GM23338 (cell line): ENCODE measurements around the gene CCIN.

Experiments
- CREB1 ChIP-seq: fragments of 250-450 bp; sonication (Bioruptor Pico); IDR thresholded peaks from 2 replicates; pipeline ENCODE4 v1.5.0; 2020; ENCODE audit warnings: low read depth, mild to moderate bottlenecking, moderate library complexity
- ETS1 ChIP-seq: IDR thresholded peaks from 2 replicates; pipeline ENCODE4 v1.6.1; 2016; ENCODE audit warnings: antibody characterized with exemption
- EZH2 ChIP-seq: fragments of 200-600 bp; sonication (generic); IDR thresholded peaks from one replicate; pipeline ENCODE4 v1.8.0; 2017; ENCODE audit warnings: antibody characterized with exemption, mild to moderate bottlenecking, low read depth; ENCODE audit not compliant: unreplicated experiment
- EZH2phosphoT487 ChIP-seq: fragments of 200-600 bp; sonication (generic); IDR thresholded peaks from one replicate; pipeline ENCODE4 v1.8.1; 2018; ENCODE audit warnings: antibody characterized with exemption; ENCODE audit not compliant: unreplicated experiment
- JUNB ChIP-seq: IDR thresholded peaks from one replicate; pipeline ENCODE4 v1.6.1; 2016; ENCODE audit warnings: antibody characterized with exemption; ENCODE audit not compliant: unreplicated experiment
- NANOG ChIP-seq: IDR thresholded peaks from 2 replicates; pipeline ENCODE4 v1.6.1; 2016; ENCODE audit warnings: antibody characterized with exemption, borderline replicate concordance
- POLR2AphosphoS5 ChIP-seq: IDR thresholded peaks from 2 replicates; pipeline ENCODE4 v1.6.1; 2016; ENCODE audit warnings: antibody characterized with exemption, low read depth
- STAT1 ChIP-seq: IDR thresholded peaks from one replicate; pipeline ENCODE4 v1.6.1; 2016; ENCODE audit warnings: antibody characterized with exemption; ENCODE audit not compliant: unreplicated experiment
- ZNF114 ChIP-seq: fragments of 250-450 bp; sonication (Bioruptor Pico); IDR thresholded peaks from 2 replicates; pipeline ENCODE4 v1.5.0; 2020; ENCODE audit warnings: mild to moderate bottlenecking, moderate library complexity
- ZNF331 ChIP-seq: fragments of 250-450 bp; sonication (Bioruptor Pico); IDR thresholded peaks from 2 replicates; pipeline ENCODE4 v1.5.0; 2020; ENCODE audit warnings: low read depth, mild to moderate bottlenecking, moderate library complexity
- TF ChIP-seq, protein P1 (sequence below), 2 experiments: fragments of 200-600 bp in 1 of 2; sonication (generic) in 1 of 2; conservative IDR thresholded peaks; 2 replicates each; pipeline versions ENCODE4 v1.5.1 to v1.6.1; 2016 to 2017; ENCODE audit warnings: antibody characterized with exemption in 2 of 2, low read depth in 2 of 2, mild to moderate bottlenecking in 2 of 2, moderate library complexity in 1 of 2
- TF ChIP-seq, protein P2 (sequence below): IDR thresholded peaks from one replicate; pipeline ENCODE4 v1.6.1; 2018; ENCODE audit warnings: antibody characterized with exemption; ENCODE audit not compliant: unreplicated experiment
- TF ChIP-seq, protein P3 (sequence below): fragments of 250-450 bp; sonication (Bioruptor Pico); IDR thresholded peaks from 2 replicates; pipeline ENCODE4 v1.5.0; 2020; ENCODE audit warnings: mild to moderate bottlenecking, moderate library complexity

GRCh38 chr9:36214571-36214970, 45.4 kb downstream of the CCIN start:
- TF ChIP-seq, protein P1, sequence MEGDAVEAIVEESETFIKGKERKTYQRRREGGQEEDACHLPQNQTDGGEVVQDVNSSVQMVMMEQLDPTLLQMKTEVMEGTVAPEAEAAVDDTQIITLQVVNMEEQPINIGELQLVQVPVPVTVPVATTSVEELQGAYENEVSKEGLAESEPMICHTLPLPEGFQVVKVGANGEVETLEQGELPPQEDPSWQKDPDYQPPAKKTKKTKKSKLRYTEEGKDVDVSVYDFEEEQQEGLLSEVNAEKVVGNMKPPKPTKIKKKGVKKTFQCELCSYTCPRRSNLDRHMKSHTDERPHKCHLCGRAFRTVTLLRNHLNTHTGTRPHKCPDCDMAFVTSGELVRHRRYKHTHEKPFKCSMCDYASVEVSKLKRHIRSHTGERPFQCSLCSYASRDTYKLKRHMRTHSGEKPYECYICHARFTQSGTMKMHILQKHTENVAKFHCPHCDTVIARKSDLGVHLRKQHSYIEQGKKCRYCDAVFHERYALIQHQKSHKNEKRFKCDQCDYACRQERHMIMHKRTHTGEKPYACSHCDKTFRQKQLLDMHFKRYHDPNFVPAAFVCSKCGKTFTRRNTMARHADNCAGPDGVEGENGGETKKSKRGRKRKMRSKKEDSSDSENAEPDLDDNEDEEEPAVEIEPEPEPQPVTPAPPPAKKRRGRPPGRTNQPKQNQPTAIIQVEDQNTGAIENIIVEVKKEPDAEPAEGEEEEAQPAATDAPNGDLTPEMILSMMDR (conservative IDR thresholded peaks at IDR 0.05; ENCODE audit: low read depth in 2 of 2) = no peak
- TF ChIP-seq, protein P2, sequence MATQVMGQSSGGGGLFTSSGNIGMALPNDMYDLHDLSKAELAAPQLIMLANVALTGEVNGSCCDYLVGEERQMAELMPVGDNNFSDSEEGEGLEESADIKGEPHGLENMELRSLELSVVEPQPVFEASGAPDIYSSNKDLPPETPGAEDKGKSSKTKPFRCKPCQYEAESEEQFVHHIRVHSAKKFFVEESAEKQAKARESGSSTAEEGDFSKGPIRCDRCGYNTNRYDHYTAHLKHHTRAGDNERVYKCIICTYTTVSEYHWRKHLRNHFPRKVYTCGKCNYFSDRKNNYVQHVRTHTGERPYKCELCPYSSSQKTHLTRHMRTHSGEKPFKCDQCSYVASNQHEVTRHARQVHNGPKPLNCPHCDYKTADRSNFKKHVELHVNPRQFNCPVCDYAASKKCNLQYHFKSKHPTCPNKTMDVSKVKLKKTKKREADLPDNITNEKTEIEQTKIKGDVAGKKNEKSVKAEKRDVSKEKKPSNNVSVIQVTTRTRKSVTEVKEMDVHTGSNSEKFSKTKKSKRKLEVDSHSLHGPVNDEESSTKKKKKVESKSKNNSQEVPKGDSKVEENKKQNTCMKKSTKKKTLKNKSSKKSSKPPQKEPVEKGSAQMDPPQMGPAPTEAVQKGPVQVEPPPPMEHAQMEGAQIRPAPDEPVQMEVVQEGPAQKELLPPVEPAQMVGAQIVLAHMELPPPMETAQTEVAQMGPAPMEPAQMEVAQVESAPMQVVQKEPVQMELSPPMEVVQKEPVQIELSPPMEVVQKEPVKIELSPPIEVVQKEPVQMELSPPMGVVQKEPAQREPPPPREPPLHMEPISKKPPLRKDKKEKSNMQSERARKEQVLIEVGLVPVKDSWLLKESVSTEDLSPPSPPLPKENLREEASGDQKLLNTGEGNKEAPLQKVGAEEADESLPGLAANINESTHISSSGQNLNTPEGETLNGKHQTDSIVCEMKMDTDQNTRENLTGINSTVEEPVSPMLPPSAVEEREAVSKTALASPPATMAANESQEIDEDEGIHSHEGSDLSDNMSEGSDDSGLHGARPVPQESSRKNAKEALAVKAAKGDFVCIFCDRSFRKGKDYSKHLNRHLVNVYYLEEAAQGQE = no peak
- TF ChIP-seq EZH2 (no peak), EZH2phosphoT487 (no peak), ETS1 (no peak), JUNB (no peak), POLR2AphosphoS5 (no peak), CREB1 (CRISPR knock-in tag) (no peak), ZNF331 (CRISPR knock-in tag) (no peak), NANOG (no peak), ZNF114 (CRISPR knock-in tag) (no peak), STAT1 (no peak)
- TF ChIP-seq, protein P3, sequence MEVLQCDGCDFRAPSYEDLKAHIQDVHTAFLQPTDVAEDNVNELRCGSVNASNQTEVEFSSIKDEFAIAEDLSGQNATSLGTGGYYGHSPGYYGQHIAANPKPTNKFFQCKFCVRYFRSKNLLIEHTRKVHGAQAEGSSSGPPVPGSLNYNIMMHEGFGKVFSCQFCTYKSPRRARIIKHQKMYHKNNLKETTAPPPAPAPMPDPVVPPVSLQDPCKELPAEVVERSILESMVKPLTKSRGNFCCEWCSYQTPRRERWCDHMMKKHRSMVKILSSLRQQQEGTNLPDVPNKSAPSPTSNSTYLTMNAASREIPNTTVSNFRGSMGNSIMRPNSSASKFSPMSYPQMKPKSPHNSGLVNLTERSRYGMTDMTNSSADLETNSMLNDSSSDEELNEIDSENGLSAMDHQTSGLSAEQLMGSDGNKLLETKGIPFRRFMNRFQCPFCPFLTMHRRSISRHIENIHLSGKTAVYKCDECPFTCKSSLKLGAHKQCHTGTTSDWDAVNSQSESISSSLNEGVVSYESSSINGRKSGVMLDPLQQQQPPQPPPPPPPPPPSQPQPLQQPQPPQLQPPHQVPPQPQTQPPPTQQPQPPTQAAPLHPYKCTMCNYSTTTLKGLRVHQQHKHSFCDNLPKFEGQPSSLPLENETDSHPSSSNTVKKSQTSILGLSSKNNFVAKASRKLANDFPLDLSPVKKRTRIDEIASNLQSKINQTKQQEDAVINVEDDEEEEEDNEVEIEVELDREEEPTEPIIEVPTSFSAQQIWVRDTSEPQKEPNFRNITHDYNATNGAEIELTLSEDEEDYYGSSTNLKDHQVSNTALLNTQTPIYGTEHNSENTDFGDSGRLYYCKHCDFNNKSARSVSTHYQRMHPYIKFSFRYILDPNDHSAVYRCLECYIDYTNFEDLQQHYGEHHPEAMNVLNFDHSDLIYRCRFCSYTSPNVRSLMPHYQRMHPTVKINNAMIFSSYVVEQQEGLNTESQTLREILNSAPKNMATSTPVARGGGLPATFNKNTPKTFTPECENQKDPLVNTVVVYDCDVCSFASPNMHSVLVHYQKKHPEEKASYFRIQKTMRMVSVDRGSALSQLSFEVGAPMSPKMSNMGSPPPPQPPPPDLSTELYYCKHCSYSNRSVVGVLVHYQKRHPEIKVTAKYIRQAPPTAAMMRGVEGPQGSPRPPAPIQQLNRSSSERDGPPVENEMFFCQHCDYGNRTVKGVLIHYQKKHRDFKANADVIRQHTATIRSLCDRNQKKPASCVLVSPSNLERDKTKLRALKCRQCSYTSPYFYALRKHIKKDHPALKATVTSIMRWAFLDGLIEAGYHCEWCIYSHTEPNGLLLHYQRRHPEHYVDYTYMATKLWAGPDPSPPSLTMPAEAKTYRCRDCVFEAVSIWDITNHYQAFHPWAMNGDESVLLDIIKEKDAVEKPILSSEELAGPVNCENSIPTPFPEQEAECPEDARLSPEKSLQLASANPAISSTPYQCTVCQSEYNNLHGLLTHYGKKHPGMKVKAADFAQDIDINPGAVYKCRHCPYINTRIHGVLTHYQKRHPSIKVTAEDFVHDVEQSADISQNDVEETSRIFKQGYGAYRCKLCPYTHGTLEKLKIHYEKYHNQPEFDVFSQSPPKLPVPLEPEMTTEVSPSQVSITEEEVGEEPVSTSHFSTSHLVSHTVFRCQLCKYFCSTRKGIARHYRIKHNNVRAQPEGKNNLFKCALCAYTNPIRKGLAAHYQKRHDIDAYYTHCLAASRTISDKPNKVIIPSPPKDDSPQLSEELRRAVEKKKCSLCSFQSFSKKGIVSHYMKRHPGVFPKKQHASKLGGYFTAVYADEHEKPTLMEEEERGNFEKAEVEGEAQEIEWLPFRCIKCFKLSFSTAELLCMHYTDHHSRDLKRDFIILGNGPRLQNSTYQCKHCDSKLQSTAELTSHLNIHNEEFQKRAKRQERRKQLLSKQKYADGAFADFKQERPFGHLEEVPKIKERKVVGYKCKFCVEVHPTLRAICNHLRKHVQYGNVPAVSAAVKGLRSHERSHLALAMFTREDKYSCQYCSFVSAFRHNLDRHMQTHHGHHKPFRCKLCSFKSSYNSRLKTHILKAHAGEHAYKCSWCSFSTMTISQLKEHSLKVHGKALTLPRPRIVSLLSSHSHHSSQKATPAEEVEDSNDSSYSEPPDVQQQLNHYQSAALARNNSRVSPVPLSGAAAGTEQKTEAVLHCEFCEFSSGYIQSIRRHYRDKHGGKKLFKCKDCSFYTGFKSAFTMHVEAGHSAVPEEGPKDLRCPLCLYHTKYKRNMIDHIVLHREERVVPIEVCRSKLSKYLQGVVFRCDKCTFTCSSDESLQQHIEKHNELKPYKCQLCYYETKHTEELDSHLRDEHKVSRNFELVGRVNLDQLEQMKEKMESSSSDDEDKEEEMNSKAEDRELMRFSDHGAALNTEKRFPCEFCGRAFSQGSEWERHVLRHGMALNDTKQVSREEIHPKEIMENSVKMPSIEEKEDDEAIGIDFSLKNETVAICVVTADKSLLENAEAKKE (CRISPR knock-in tag) = no peak
